ENCODE measurements around the gene NTN1. TPM values are rescaled to one million over a fixed set of nuclear protein-coding genes. Genes with fewer than 3 reads are reported as not detected.

NTN1 gene
- total RNA-seq, 2 experiments from 2014 or later = not detected

- H3K27ac Mint-ChIP-seq = no peak overlapping the region
- POLR2A ChIA-PET = no interaction called here
- DNase-seq (no peak), ATAC-seq (no peak)
- no peak overlapping the region for H3K4me3 Mint-ChIP-seq
- H3K27me3 Mint-ChIP-seq (ENCODE audit: low read depth) = peaks cover 2% of the 10 kb centered on the region
- peaks cover 22% of the 10 kb centered on the region for H3K4me1 Mint-ChIP-seq (ENCODE audit: low read depth)
- no peaks in the 10 kb centered on the region for H3K36me3 Mint-ChIP-seq (ENCODE audit: low read depth)
- CTCF ChIA-PET = no interaction called here
- no peaks in the 10 kb centered on the region for H3K9me3 Mint-ChIP-seq (ENCODE audit: insufficient read depth)
Measured at GRCh38 chr17:9200699-9201359, 179.5 kb downstream of the NTN1 start.

- Mint-ChIP-seq H3K27me3 (ENCODE audit: low read depth) (peaks cover 2% of the 10 kb centered on the region), H3K36me3 (ENCODE audit: low read depth) (no peaks in the 10 kb centered on the region), H3K27ac (no peak overlapping the region), H3K4me3 (no peak overlapping the region), H3K9me3 (ENCODE audit: insufficient read depth) (no peaks in the 10 kb centered on the region), H3K4me1 (ENCODE audit: low read depth) (peaks cover 22% of the 10 kb centered on the region)
- ChIA-PET CTCF (no interaction called here), POLR2A (no interaction called here)
- DNase-seq (no peak), ATAC-seq (no peak)
Measured at GRCh38 chr17:9202532-9202931, 181.2 kb downstream of the NTN1 start.

GRCh38 chr17:9203771-9204425, 182.6 kb downstream of the NTN1 start:
- no peak overlapping the region for H3K4me3 Mint-ChIP-seq
- no peaks in the 10 kb centered on the region for H3K36me3 Mint-ChIP-seq (ENCODE audit: low read depth)
- DNase-seq = no peak
- H3K27me3 Mint-ChIP-seq (ENCODE audit: low read depth) = peaks cover 2% of the 10 kb centered on the region
- ChIA-PET CTCF (no interaction called here), POLR2A (no interaction called here)
- peaks cover 22% of the 10 kb centered on the region for H3K4me1 Mint-ChIP-seq (ENCODE audit: low read depth)
- no peaks in the 10 kb centered on the region for H3K9me3 Mint-ChIP-seq (ENCODE audit: insufficient read depth)
- H3K27ac Mint-ChIP-seq = no peak overlapping the region
- no peak for ATAC-seq

GRCh38 chr17:9204637-9205329, 183.5 kb downstream of the NTN1 start:
- no peaks in the 10 kb centered on the region for H3K9me3 Mint-ChIP-seq (ENCODE audit: insufficient read depth)
- ChIA-PET CTCF (no interaction called here), POLR2A (no interaction called here)
- H3K4me1 Mint-ChIP-seq (ENCODE audit: low read depth) = peaks cover 22% of the 10 kb centered on the region
- ATAC-seq (no peak), DNase-seq (no peak)
- H3K27ac Mint-ChIP-seq = no peak overlapping the region
- no peaks in the 10 kb centered on the region for H3K36me3 Mint-ChIP-seq (ENCODE audit: low read depth)
- peaks cover 2% of the 10 kb centered on the region for H3K27me3 Mint-ChIP-seq (ENCODE audit: low read depth)
- no peak overlapping the region for H3K4me3 Mint-ChIP-seq

- peaks cover 2% of the 10 kb centered on the region for H3K27me3 Mint-ChIP-seq (ENCODE audit: low read depth)
- ChIA-PET POLR2A (no interaction called here), CTCF (no interaction called here)
- no peaks in the 10 kb centered on the region for H3K36me3 Mint-ChIP-seq (ENCODE audit: low read depth)
- H3K4me3 Mint-ChIP-seq = no peak overlapping the region
- no peaks in the 10 kb centered on the region for H3K9me3 Mint-ChIP-seq (ENCODE audit: insufficient read depth)
- ATAC-seq (no peak), DNase-seq (no peak)
- no peak overlapping the region for H3K27ac Mint-ChIP-seq
- peaks cover 22% of the 10 kb centered on the region for H3K4me1 Mint-ChIP-seq (ENCODE audit: low read depth)
Measured at GRCh38 chr17:9205520-9206409, 184.5 kb downstream of the NTN1 start.

- Mint-ChIP-seq H3K4me1 (ENCODE audit: low read depth) (peaks cover 22% of the 10 kb centered on the region), H3K27ac (no peak overlapping the region), H3K9me3 (ENCODE audit: insufficient read depth) (no peaks in the 10 kb centered on the region), H3K27me3 (ENCODE audit: low read depth) (no peaks in the 10 kb centered on the region), H3K36me3 (ENCODE audit: low read depth) (no peaks in the 10 kb centered on the region), H3K4me3 (no peak overlapping the region)
- DNase-seq (no peak), ATAC-seq (no peak)
- ChIA-PET POLR2A (no interaction called here), CTCF (no interaction called here)
Measured at GRCh38 chr17:9206410-9206703, 185.0 kb downstream of the NTN1 start.

- no peaks in the 10 kb centered on the region for H3K27me3 Mint-ChIP-seq (ENCODE audit: low read depth)
- no peak overlapping the region for H3K4me3 Mint-ChIP-seq
- H3K27ac Mint-ChIP-seq = no peak overlapping the region
- CTCF ChIA-PET = no interaction called here
- POLR2A ChIA-PET = no interaction called here
- H3K9me3 Mint-ChIP-seq (ENCODE audit: insufficient read depth) = no peaks in the 10 kb centered on the region
- H3K36me3 Mint-ChIP-seq (ENCODE audit: low read depth) = no peaks in the 10 kb centered on the region
- DNase-seq (no peak), ATAC-seq (no peak)
- peaks cover 20% of the 10 kb centered on the region for H3K4me1 Mint-ChIP-seq (ENCODE audit: low read depth)
Measured at GRCh38 chr17:9206741-9207332, 185.5 kb downstream of the NTN1 start.

- ChIA-PET CTCF (no interaction called here), POLR2A (no interaction called here)
- Mint-ChIP-seq H3K4me1 (ENCODE audit: low read depth) (peaks cover 9% of the 10 kb centered on the region), H3K9me3 (ENCODE audit: insufficient read depth) (no peaks in the 10 kb centered on the region), H3K27ac (no peak overlapping the region), H3K36me3 (ENCODE audit: low read depth) (no peaks in the 10 kb centered on the region), H3K4me3 (no peak overlapping the region), H3K27me3 (ENCODE audit: low read depth) (peaks cover 1% of the 10 kb centered on the region)
- no peak for DNase-seq
- ATAC-seq = no peak
Measured at GRCh38 chr17:9208381-9209105, 187.2 kb downstream of the NTN1 start.

DNA sequence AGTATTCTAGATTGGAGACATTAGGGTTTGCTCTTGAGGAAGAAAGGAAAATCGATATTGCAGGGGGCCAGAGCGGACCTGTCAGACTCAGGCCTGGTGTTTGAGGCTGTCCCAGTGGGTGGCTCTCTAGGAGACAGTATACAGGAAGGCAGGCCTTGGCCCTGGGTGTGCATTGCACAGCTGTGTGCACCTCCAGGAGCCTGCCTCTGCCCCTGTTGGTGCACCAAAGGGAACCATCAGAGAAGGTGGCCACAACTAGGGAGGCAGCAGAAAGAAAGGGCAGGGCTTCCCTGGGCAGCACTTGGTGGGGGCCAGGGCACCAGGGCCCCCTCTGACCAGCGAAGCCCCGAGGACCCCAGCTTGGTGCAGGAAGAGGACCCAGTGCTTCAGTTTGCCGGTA, 188.0 kb downstream of the NTN1 start:
- Mint-ChIP-seq H3K27me3 (ENCODE audit: low read depth) (peaks cover 3% of the 10 kb centered on the region), H3K4me3 (no peak overlapping the region), H3K36me3 (ENCODE audit: low read depth) (no peaks in the 10 kb centered on the region), H3K9me3 (ENCODE audit: insufficient read depth) (no peaks in the 10 kb centered on the region), H3K27ac (no peak overlapping the region), H3K4me1 (ENCODE audit: low read depth) (peaks cover 3% of the 10 kb centered on the region)
- CTCF ChIA-PET = no interaction called here
- ATAC-seq (no peak), DNase-seq (no peak)
- POLR2A ChIA-PET = no interaction called here

DNA sequence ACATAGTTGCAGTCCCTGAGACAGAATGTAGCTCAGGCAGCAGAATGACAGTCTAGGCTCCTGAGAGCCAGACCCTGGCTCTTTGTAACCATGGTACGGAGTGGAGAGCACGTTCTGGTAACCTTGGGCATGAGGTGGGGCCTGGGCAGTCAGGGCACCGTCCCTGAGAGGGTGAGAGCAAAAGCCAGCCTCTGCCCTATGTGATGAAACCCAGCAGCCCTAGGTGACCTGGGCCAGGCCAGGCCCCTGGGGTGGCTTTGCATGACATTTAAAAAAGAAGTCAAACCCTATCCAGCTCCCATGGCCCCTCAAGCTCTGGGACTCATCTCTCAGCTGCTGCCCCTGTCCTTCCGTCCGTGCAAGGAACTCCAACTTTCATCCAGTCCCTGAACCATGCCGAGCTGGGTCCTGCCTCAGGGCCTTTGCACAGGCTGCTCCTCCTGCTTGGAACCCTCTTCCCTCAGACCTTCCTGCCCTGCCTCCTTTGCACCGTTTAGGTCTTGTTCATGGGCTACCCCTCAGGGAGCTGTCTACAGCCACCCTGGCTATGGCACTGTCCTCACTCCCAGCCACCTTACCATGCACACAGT, 188.6 kb downstream of the NTN1 start:
- ATAC-seq = no peak
- no peak for DNase-seq
- H3K36me3 Mint-ChIP-seq (ENCODE audit: low read depth) = no peaks in the 10 kb centered on the region
- no peaks in the 10 kb centered on the region for H3K9me3 Mint-ChIP-seq (ENCODE audit: insufficient read depth)
- H3K4me3 Mint-ChIP-seq = no peak overlapping the region
- peaks cover 2% of the 10 kb centered on the region for H3K4me1 Mint-ChIP-seq (ENCODE audit: low read depth)
- H3K27ac Mint-ChIP-seq = no peak overlapping the region
- POLR2A ChIA-PET = no interaction called here
- peaks cover 3% of the 10 kb centered on the region for H3K27me3 Mint-ChIP-seq (ENCODE audit: low read depth)
- CTCF ChIA-PET = no interaction called here

- ATAC-seq (no peak), DNase-seq (no peak)
- H3K9me3 Mint-ChIP-seq (ENCODE audit: insufficient read depth) = peaks cover 9% of the 10 kb centered on the region
- CTCF ChIA-PET = no interaction called here
- POLR2A ChIA-PET = no interaction called here
- no peak overlapping the region for H3K27ac Mint-ChIP-seq
- peaks cover 3% of the 10 kb centered on the region for H3K27me3 Mint-ChIP-seq (ENCODE audit: low read depth)
- H3K36me3 Mint-ChIP-seq (ENCODE audit: low read depth) = peaks cover 5% of the 10 kb centered on the region
- no peaks in the 10 kb centered on the region for H3K4me1 Mint-ChIP-seq (ENCODE audit: low read depth)
- H3K4me3 Mint-ChIP-seq = no peak overlapping the region
Measured at GRCh38 chr17:9211133-9211765, 189.9 kb downstream of the NTN1 start.

Data from activated CD8-positive, alpha-beta T cell treated with anti-CD3 and anti-CD28 coated beads, Interleukin-2, amount 10 ng/mL, durations not matched to agents 7 days and 5 days (primary cell).